WTC11 (cell line): Measurements from ENCODE around the gene PHKG2. TPM values are rescaled to one million over a fixed set of nuclear protein-coding genes. Genes with fewer than 3 reads are reported as not detected.

ENCODE experiments used
- ATAC-seq: fragments of 200-7000 bp; cut with Tn5 transposase; 2 replicates; pipeline ENCODE4 v1.10.0; 2021; ENCODE audit warnings: mild to moderate bottlenecking, moderate library complexity
- Bru-seq: library from RNA; stranded (reverse); fragments of 400-500 nt; gene quantifications from one replicate; lab custom pipeline; 2021; lab: Mats Ljungman, UMichigan
- CTCF ChIA-PET: fragments of 300-600 bp; sonication (Branson Sonifier 250); formaldehyde crosslinking; loops from one replicate; lab custom pipeline; 2021; ENCODE audit warnings: antibody characterized with exemption; lab: Charles Lee
- POLR2A ChIA-PET: fragments of 350-600 bp; sonication (Branson Sonifier 250); formaldehyde crosslinking; loops from one replicate; lab custom pipeline; 2021; ENCODE audit warnings: antibody characterized with exemption; lab: Charles Lee
- DNase-seq: peaks from one replicate; pipeline ENCODE4 v3.0.0; 2021; ENCODE audit warnings: low spot score
- H3K27ac Mint-ChIP-seq: 2 replicates; pipeline ENCODE4 v1.8.0; 2021; ENCODE audit warnings: mixed read lengths
- H3K27me3 Mint-ChIP-seq: 2 replicates; pipeline ENCODE4 v1.8.0; 2021; ENCODE audit warnings: low read depth, mild to moderate bottlenecking, moderate library complexity, mixed read lengths
- H3K36me3 Mint-ChIP-seq: 2 replicates; pipeline ENCODE4 v1.8.0; 2021; ENCODE audit warnings: mixed read lengths
- H3K4me1 Mint-ChIP-seq: 2 replicates; pipeline ENCODE4 v1.8.0; 2022; ENCODE audit warnings: mixed read lengths
- H3K4me3 Mint-ChIP-seq: 2 replicates; pipeline ENCODE4 v1.8.0; 2021; ENCODE audit warnings: mild to moderate bottlenecking, moderate library complexity, mixed read lengths
- H3K9me3 Mint-ChIP-seq: 2 replicates; pipeline ENCODE4 v1.8.0; 2021; ENCODE audit warnings: mixed read lengths
- CREB1 ChIP-seq: sonication (generic); formaldehyde crosslinking; IDR thresholded peaks from 2 replicates; pipeline ENCODE4 v1.8.0; 2023; ENCODE audit warnings: mild to moderate bottlenecking, missing genetic modification reagents
- ELF4 ChIP-seq: sonication (generic); formaldehyde crosslinking; IDR thresholded peaks from 2 replicates; pipeline ENCODE4 v1.8.1; 2022; ENCODE audit warnings: low read depth, mild to moderate bottlenecking, moderate library complexity, missing genetic modification reagents
- ESRRA ChIP-seq: sonication (generic); formaldehyde crosslinking; IDR thresholded peaks from 2 replicates; pipeline ENCODE4 v1.8.1; 2022; ENCODE audit warnings: mild to moderate bottlenecking, missing genetic modification reagents, borderline replicate concordance
- ETV6 ChIP-seq: sonication (generic); formaldehyde crosslinking; IDR thresholded peaks from 2 replicates; pipeline ENCODE4 v1.8.1; 2022; ENCODE audit warnings: mild to moderate bottlenecking, missing genetic modification reagents
- FOXK1 ChIP-seq: sonication (generic); formaldehyde crosslinking; IDR thresholded peaks from 2 replicates; pipeline ENCODE4 v1.8.0; 2022; ENCODE audit warnings: mild to moderate bottlenecking, moderate library complexity, missing genetic modification reagents
- JAZF1 ChIP-seq: fragments of 250-450 bp; sonication (Bioruptor Pico); IDR thresholded peaks from 2 replicates; pipeline ENCODE4 v1.9.0; 2021; ENCODE audit warnings: moderate library complexity, mild to moderate bottlenecking, inconsistent platforms
- JUN ChIP-seq: sonication (generic); formaldehyde crosslinking; IDR thresholded peaks from 2 replicates; pipeline ENCODE4 v1.8.0; 2023; ENCODE audit warnings: mild to moderate bottlenecking, missing genetic modification reagents
- KAT7 ChIP-seq: sonication (generic); formaldehyde crosslinking; IDR thresholded peaks from 2 replicates; pipeline ENCODE4 v1.8.1; 2023; ENCODE audit warnings: missing genetic modification reagents, mild to moderate bottlenecking, borderline replicate concordance
- NR1H2 ChIP-seq: sonication (generic); formaldehyde crosslinking; IDR thresholded peaks from 2 replicates; pipeline ENCODE4 v1.9.0; 2021; ENCODE audit warnings: mild to moderate bottlenecking, moderate library complexity, missing genetic modification reagents
- OVOL2 ChIP-seq: fragments of 250-450 bp; sonication (Bioruptor Pico); IDR thresholded peaks from 2 replicates; pipeline ENCODE4 v1.9.0; 2021; ENCODE audit warnings: mild to moderate bottlenecking, borderline replicate concordance
- TP53 ChIP-seq: sonication (generic); formaldehyde crosslinking; IDR thresholded peaks from 2 replicates; pipeline ENCODE4 v1.8.1; 2023; ENCODE audit warnings: mild to moderate bottlenecking, missing genetic modification reagents
- ZNF138 ChIP-seq: sonication (generic); formaldehyde crosslinking; conservative IDR thresholded peaks from 2 replicates; pipeline ENCODE4 v1.8.1; 2022; ENCODE audit warnings: mild to moderate bottlenecking, moderate library complexity, missing genetic modification reagents
- ZNF317 ChIP-seq: sonication (generic); formaldehyde crosslinking; IDR thresholded peaks from 2 replicates; pipeline ENCODE4 v1.8.1; 2023; ENCODE audit warnings: low read depth, mild to moderate bottlenecking, moderate library complexity, missing genetic modification reagents, borderline replicate concordance
- ZNF396 ChIP-seq: fragments of 250-450 bp; sonication (Bioruptor Pico); IDR thresholded peaks from 2 replicates; pipeline ENCODE4 v1.8.0; 2021; ENCODE audit warnings: mild to moderate bottlenecking, moderate library complexity, borderline replicate concordance
- ZNF416 ChIP-seq: fragments of 250-450 bp; sonication (Bioruptor Pico); IDR thresholded peaks from 2 replicates; pipeline ENCODE4 v1.9.0; 2021; ENCODE audit warnings: mild to moderate bottlenecking, inconsistent platforms
- ZNF671 ChIP-seq: fragments of 250-450 bp; sonication (Bioruptor Pico); IDR thresholded peaks from 2 replicates; pipeline ENCODE4 v1.8.0; 2021; ENCODE audit warnings: mild to moderate bottlenecking
- long read RNA-seq, 3 experiments: library from RNA in 1 of 3; library from capped mRNA in 1 of 3; library from polyadenylated mRNA in 1 of 3; unstranded in 2 of 3; stranded (forward) in 1 of 3; transcript quantifications; one replicate each; pipeline ENCODE4 v2.0.0, GENCODE V29; 2021
- total RNA-seq: library from RNA; stranded (reverse); gene quantifications from 3 replicates; pipeline ENCODE4 v1.2.3, GENCODE V29; 2021
- TF ChIP-seq, protein P1 (sequence below): sonication (generic); formaldehyde crosslinking; IDR thresholded peaks from 2 replicates; pipeline ENCODE4 v1.8.0; 2023; ENCODE audit warnings: mild to moderate bottlenecking, missing genetic modification reagents
- TF ChIP-seq, protein P2 (sequence below): fragments of 250-450 bp; sonication (Bioruptor Pico); IDR thresholded peaks from 2 replicates; pipeline ENCODE4 v1.8.0; 2021; ENCODE audit warnings: mild to moderate bottlenecking
- TF ChIP-seq, protein P3 (sequence below): sonication (generic); formaldehyde crosslinking; conservative IDR thresholded peaks from 2 replicates; pipeline ENCODE4 v1.8.1; 2022; ENCODE audit warnings: mild to moderate bottlenecking, missing genetic modification reagents
- TF ChIP-seq, protein P4 (sequence below): fragments of 250-450 bp; sonication (Bioruptor Pico); IDR thresholded peaks from 2 replicates; pipeline ENCODE4 v1.9.0; 2021; ENCODE audit warnings: mild to moderate bottlenecking
- TF ChIP-seq, protein P5 (sequence below): sonication (generic); formaldehyde crosslinking; IDR thresholded peaks from 2 replicates; pipeline ENCODE4 v1.8.1; 2022; ENCODE audit warnings: mild to moderate bottlenecking, moderate library complexity, missing genetic modification reagents
- TF ChIP-seq, protein P6 (sequence below): sonication (generic); formaldehyde crosslinking; IDR thresholded peaks from 2 replicates; pipeline ENCODE4 v1.8.1; 2022; ENCODE audit warnings: mild to moderate bottlenecking, missing genetic modification reagents, moderate library complexity, borderline replicate concordance
- TF ChIP-seq, protein P7 (sequence below): sonication (generic); formaldehyde crosslinking; IDR thresholded peaks from 2 replicates; pipeline ENCODE4 v1.8.0; 2022; ENCODE audit warnings: missing genetic modification reagents

PHKG2 gene, protein sequence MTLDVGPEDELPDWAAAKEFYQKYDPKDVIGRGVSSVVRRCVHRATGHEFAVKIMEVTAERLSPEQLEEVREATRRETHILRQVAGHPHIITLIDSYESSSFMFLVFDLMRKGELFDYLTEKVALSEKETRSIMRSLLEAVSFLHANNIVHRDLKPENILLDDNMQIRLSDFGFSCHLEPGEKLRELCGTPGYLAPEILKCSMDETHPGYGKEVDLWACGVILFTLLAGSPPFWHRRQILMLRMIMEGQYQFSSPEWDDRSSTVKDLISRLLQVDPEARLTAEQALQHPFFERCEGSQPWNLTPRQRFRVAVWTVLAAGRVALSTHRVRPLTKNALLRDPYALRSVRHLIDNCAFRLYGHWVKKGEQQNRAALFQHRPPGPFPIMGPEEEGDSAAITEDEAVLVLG
- total RNA-seq (40.8 to 50.5 TPM (median 45.0 TPM) in 3 replicates), Bru-seq, nascent RNA (percentile 64 among the genes with signal in this experiment)
- long read RNA-seq, experiment 1, full-length matches to known transcripts: 69 of 126 reads
- long read RNA-seq, experiment 1, partial matches to known transcripts: 31 of 126 reads
- long read RNA-seq, experiment 1, other reads (novel, unspliced or antisense): 26 of 126 reads
- long read RNA-seq, experiment 2, full-length matches to known transcripts: 16 of 46 reads
- long read RNA-seq, experiment 2, partial matches to known transcripts: 19 of 46 reads
- long read RNA-seq, experiment 2, other reads (novel, unspliced or antisense): 11 of 46 reads
- long read RNA-seq, experiment 3, full-length matches to known transcripts: 34 of 63 reads
- long read RNA-seq, experiment 3, partial matches to known transcripts: 16 of 63 reads
- long read RNA-seq, experiment 3, other reads (novel, unspliced or antisense): 13 of 63 reads

DNA sequence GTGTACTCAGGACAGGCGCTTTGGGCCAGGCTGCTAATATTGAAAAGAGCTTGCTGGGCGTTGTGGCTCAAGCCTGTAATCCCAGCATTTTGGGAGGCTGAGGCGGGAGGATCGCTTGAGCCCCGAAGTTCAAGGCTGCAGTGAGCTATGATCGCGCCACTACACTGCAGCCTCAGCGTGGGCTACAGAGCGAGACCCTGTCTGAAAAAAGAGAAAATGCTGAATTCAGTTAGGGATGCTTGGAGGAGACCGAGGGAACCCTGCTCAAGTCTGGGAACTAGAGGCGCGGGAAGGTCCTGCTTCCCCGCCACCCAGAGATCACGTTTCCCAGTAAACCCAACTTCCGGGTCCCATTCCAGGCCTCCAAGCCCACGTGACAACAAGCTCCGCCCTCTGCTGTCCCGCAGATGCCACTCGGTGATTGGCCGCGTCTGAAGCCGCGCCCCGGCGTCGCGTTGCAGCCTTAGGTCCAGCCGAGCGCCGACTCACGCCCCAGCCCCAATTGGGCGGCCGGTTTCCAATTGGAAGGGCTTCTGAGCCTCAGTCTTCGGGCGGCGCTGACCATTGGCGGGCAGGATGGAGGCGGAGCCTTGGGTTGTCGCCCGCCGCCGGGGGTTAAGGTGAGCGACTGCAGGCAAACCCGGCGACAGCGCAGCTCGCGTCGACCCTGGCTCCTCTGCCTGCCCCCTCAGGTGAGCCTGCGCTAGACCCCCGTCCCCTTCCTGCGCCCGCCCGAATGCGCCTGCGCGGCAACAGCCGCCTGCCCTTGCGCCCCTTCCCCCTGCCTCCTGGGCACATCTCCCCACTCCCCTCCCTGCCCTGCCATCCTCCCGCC is at the start of gene PHKG2:
Gene PHKG2 (plus strand): TSS at position 627 of the 835 bp plus-strand sequence. CDS start 396 bp downstream, outside the sequence.
- Mint-ChIP-seq H3K4me1 (peaks cover 7% of the 10 kb centered on the region), H3K36me3 (peaks cover 23% of the 10 kb centered on the region), H3K27me3 (no peaks in the 10 kb centered on the region), H3K27ac (peak within 1 kb of the TSS; percentile 96), H3K9me3 (no peaks in the 10 kb centered on the region), H3K4me3 (peak within 1 kb of the TSS; percentile 94)
- ChIA-PET POLR2A (interaction anchor here (0.5 to 1.6 kb wide), 9 partner anchors 11 to 628 kb away, joined by 3 to 12 read pairs (median 4); no protein-coding TSS in a partner anchor), CTCF (interaction anchor here (0.7 to 2.0 kb wide), 11 partner anchors 12 to 655 kb away, joined by 3 to 11 read pairs (median 3); no protein-coding TSS in a partner anchor)
- peak; percentile 97 for ATAC-seq
- peak; percentile 99 for DNase-seq
- TF ChIP-seq, protein P1, sequence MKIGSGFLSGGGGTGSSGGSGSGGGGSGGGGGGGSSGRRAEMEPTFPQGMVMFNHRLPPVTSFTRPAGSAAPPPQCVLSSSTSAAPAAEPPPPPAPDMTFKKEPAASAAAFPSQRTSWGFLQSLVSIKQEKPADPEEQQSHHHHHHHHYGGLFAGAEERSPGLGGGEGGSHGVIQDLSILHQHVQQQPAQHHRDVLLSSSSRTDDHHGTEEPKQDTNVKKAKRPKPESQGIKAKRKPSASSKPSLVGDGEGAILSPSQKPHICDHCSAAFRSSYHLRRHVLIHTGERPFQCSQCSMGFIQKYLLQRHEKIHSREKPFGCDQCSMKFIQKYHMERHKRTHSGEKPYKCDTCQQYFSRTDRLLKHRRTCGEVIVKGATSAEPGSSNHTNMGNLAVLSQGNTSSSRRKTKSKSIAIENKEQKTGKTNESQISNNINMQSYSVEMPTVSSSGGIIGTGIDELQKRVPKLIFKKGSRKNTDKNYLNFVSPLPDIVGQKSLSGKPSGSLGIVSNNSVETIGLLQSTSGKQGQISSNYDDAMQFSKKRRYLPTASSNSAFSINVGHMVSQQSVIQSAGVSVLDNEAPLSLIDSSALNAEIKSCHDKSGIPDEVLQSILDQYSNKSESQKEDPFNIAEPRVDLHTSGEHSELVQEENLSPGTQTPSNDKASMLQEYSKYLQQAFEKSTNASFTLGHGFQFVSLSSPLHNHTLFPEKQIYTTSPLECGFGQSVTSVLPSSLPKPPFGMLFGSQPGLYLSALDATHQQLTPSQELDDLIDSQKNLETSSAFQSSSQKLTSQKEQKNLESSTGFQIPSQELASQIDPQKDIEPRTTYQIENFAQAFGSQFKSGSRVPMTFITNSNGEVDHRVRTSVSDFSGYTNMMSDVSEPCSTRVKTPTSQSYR (CRISPR knock-in tag): no peak
- TF ChIP-seq, protein P2, sequence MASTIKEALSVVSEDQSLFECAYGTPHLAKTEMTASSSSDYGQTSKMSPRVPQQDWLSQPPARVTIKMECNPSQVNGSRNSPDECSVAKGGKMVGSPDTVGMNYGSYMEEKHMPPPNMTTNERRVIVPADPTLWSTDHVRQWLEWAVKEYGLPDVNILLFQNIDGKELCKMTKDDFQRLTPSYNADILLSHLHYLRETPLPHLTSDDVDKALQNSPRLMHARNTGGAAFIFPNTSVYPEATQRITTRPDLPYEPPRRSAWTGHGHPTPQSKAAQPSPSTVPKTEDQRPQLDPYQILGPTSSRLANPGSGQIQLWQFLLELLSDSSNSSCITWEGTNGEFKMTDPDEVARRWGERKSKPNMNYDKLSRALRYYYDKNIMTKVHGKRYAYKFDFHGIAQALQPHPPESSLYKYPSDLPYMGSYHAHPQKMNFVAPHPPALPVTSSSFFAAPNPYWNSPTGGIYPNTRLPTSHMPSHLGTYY: no peak
- TF ChIP-seq, protein P3, sequence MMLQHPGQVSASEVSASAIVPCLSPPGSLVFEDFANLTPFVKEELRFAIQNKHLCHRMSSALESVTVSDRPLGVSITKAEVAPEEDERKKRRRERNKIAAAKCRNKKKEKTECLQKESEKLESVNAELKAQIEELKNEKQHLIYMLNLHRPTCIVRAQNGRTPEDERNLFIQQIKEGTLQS: no peak
- TF ChIP-seq NR1H2 (CRISPR knock-in tag) (no peak), JUN (CRISPR knock-in tag) (no peak), TP53 (CRISPR knock-in tag) (no peak), ZNF317 (CRISPR knock-in tag) (no peak), JAZF1 (no peak), FOXK1 (CRISPR knock-in tag) (peak; percentile 54; the same call in 1 of the 2 replicates), ZNF396 (CRISPR knock-in tag) (no peak), KAT7 (no peak), ESRRA (CRISPR knock-in tag) (no peak), ZNF416 (CRISPR knock-in tag) (no peak), ETV6 (CRISPR knock-in tag) (peak; percentile 80; the same call in 1 of the 2 replicates), ZNF671 (CRISPR knock-in tag) (no peak), CREB1 (CRISPR knock-in tag) (no peak), ZNF138 (CRISPR knock-in tag) (no peak), OVOL2 (CRISPR knock-in tag) (no peak), ELF4 (CRISPR knock-in tag) (no peak)
- TF ChIP-seq, protein P4, sequence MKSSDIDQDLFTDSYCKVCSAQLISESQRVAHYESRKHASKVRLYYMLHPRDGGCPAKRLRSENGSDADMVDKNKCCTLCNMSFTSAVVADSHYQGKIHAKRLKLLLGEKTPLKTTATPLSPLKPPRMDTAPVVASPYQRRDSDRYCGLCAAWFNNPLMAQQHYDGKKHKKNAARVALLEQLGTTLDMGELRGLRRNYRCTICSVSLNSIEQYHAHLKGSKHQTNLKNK (CRISPR knock-in tag): no peak
- TF ChIP-seq, protein P5, sequence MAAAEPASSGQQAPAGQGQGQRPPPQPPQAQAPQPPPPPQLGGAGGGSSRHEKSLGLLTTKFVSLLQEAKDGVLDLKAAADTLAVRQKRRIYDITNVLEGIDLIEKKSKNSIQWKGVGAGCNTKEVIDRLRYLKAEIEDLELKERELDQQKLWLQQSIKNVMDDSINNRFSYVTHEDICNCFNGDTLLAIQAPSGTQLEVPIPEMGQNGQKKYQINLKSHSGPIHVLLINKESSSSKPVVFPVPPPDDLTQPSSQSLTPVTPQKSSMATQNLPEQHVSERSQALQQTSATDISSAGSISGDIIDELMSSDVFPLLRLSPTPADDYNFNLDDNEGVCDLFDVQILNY (CRISPR knock-in tag): 0 out of 2 replicates have a peak, but pooled peaks have one; percentile 42
- TF ChIP-seq, protein P6, sequence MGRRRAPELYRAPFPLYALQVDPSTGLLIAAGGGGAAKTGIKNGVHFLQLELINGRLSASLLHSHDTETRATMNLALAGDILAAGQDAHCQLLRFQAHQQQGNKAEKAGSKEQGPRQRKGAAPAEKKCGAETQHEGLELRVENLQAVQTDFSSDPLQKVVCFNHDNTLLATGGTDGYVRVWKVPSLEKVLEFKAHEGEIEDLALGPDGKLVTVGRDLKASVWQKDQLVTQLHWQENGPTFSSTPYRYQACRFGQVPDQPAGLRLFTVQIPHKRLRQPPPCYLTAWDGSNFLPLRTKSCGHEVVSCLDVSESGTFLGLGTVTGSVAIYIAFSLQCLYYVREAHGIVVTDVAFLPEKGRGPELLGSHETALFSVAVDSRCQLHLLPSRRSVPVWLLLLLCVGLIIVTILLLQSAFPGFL (CRISPR knock-in tag): no peak
- TF ChIP-seq, protein P7, sequence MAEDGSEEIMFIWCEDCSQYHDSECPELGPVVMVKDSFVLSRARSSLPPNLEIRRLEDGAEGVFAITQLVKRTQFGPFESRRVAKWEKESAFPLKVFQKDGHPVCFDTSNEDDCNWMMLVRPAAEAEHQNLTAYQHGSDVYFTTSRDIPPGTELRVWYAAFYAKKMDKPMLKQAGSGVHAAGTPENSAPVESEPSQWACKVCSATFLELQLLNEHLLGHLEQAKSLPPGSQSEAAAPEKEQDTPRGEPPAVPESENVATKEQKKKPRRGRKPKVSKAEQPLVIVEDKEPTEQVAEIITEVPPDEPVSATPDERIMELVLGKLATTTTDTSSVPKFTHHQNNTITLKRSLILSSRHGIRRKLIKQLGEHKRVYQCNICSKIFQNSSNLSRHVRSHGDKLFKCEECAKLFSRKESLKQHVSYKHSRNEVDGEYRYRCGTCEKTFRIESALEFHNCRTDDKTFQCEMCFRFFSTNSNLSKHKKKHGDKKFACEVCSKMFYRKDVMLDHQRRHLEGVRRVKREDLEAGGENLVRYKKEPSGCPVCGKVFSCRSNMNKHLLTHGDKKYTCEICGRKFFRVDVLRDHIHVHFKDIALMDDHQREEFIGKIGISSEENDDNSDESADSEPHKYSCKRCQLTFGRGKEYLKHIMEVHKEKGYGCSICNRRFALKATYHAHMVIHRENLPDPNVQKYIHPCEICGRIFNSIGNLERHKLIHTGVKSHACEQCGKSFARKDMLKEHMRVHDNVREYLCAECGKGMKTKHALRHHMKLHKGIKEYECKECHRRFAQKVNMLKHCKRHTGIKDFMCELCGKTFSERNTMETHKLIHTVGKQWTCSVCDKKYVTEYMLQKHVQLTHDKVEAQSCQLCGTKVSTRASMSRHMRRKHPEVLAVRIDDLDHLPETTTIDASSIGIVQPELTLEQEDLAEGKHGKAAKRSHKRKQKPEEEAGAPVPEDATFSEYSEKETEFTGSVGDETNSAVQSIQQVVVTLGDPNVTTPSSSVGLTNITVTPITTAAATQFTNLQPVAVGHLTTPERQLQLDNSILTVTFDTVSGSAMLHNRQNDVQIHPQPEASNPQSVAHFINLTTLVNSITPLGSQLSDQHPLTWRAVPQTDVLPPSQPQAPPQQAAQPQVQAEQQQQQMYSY (CRISPR knock-in tag): no peak
